Endothelial cell of umbilical vein (primary cell): ENCODE data around the gene PPP1R12C. TPM values are rescaled to one million over a fixed set of nuclear protein-coding genes. Genes with fewer than 3 reads are reported as not detected.
"Not testable (repeated sequence)": the region's sequence is repeated elsewhere in the genome, so short reads cannot be mapped to it uniquely, and the experiment has no call there.

Source experiments
- BruUV-seq: library from RNA; stranded (reverse); fragments of 400-500 nt; replicated peaks from 2 replicates; lab custom pipeline; 2021; lab: Mats Ljungman, UMichigan
- CTCF ChIA-PET: fragments of 300-600, 350-600 bp; sonication (Branson Sonifier 250); formaldehyde crosslinking; loops from one replicate; lab custom pipeline; 2021; ENCODE audit warnings: antibody characterized with exemption, inconsistent platforms; lab: Charles Lee
- POLR2A ChIA-PET: fragments of 300-600, 350-600 bp; sonication (Branson Sonifier 250); formaldehyde crosslinking; loops from one replicate; lab custom pipeline; 2021; ENCODE audit warnings: antibody characterized with exemption, inconsistent platforms; lab: Charles Lee
- DNase-seq: peaks from one replicate; pipeline ENCODE4 v3.0.0-alpha.2; 2011; ENCODE audit warnings: low read depth, low spot score
- FAIRE-seq: peaks from 2 replicates; lab custom pipeline; 2011; peaks lifted over from hg19 to GRCh38; lab: Jason Lieb, UNC
- H2AFZ ChIP-seq: 2 replicates; pipeline ENCODE4 v1.6.0; 2012; ENCODE audit warnings: low read depth, low read length, control low read depth, inconsistent platforms
- H3K27ac ChIP-seq: 2 replicates; pipeline ENCODE4 v1.5.1; 2011; ENCODE audit warnings: low read depth, mild to moderate bottlenecking, control low read depth, low read length, moderate library complexity; ENCODE audit not compliant: insufficient read depth
- H3K27me3 ChIP-seq, 2 experiments: 2 replicates each; pipeline versions ENCODE4 v1.6.0 to v1.6.1; 2011; ENCODE audit warnings: low read length in 2 of 2, mixed read lengths in 1 of 2; ENCODE audit not compliant: control insufficient read depth in 2 of 2, insufficient read depth in 2 of 2
- H3K36me3 ChIP-seq, 2 experiments: 2 replicates in 1 of 2; 3 replicates in 1 of 2; pipeline ENCODE4 v1.5.1; 2011; ENCODE audit warnings: low read length in 2 of 2, mild to moderate bottlenecking in 1 of 2, moderate library complexity in 1 of 2; ENCODE audit not compliant: control insufficient read depth in 2 of 2, insufficient read depth in 2 of 2; ENCODE audit errors: extremely low read depth in 1 of 2
- H3K4me1 ChIP-seq: 3 replicates; pipeline ENCODE4 v1.5.1; 2011; ENCODE audit warnings: mild to moderate bottlenecking, low read length; ENCODE audit not compliant: control insufficient read depth, insufficient read depth; ENCODE audit errors: extremely low read depth
- H3K4me2 ChIP-seq: 2 replicates; pipeline ENCODE4 v1.6.1; 2011; ENCODE audit warnings: low read length, control low read depth, mixed read lengths; ENCODE audit not compliant: insufficient read depth
- H3K4me3 ChIP-seq, 3 experiments: fragments of 200-600 bp in 1 of 3; sonication (generic), shearing (Covaris generic) in 1 of 3; replicated peaks in 1 of 3; 2 replicates each; pipeline ENCODE4 v1.5.1; 2011 to 2016; ENCODE audit warnings: control low read depth in 3 of 3, low read length in 3 of 3, mild to moderate bottlenecking in 2 of 3, inconsistent platforms in 1 of 3, low read depth in 1 of 3, moderate library complexity in 1 of 3; ENCODE audit not compliant: insufficient read depth in 1 of 3
- H3K79me2 ChIP-seq: 2 replicates; pipeline ENCODE4 v1.6.0; 2012; ENCODE audit warnings: low read length, inconsistent platforms; ENCODE audit not compliant: control insufficient read depth, insufficient read depth
- H3K9ac ChIP-seq: replicated peaks from 2 replicates; pipeline ENCODE3; 2011; ENCODE audit warnings: low read length, control low read depth; ENCODE audit not compliant: insufficient read depth; ENCODE audit errors: extremely low read depth
- H3K9me1 ChIP-seq: replicated peaks from 3 replicates; pipeline ENCODE4 v1.6.0; 2011; ENCODE audit warnings: mild to moderate bottlenecking, low read length; ENCODE audit not compliant: control insufficient read depth, insufficient read depth; ENCODE audit errors: extremely low read depth
- H3K9me3 ChIP-seq: replicated peaks from 2 replicates; pipeline ENCODE4 v1.5.1; 2012; ENCODE audit warnings: low read length, inconsistent platforms; ENCODE audit not compliant: control insufficient read depth, insufficient read depth
- H4K20me1 ChIP-seq: replicated peaks from 2 replicates; pipeline ENCODE3; 2011; ENCODE audit warnings: mild to moderate bottlenecking, low read length; ENCODE audit not compliant: control insufficient read depth, insufficient read depth; ENCODE audit errors: extremely low read depth
- EZH2 ChIP-seq: IDR thresholded peaks from 2 replicates; pipeline ENCODE4 v1.6.1; 2012; ENCODE audit warnings: borderline replicate concordance, low read depth, mild to moderate bottlenecking, moderate library complexity, low read length, inconsistent platforms; ENCODE audit not compliant: severe bottlenecking
- POLR2A ChIP-seq: IDR thresholded peaks from 2 replicates; pipeline ENCODE4 v1.6.1; 2012; ENCODE audit warnings: low read depth, mild to moderate bottlenecking, control low read depth, low read length
- dilution Hi-C: fragments of 300-500 bp; cut with MboI; formaldehyde crosslinking; loops from one replicate; pipeline ENCODE4 v1.15.0; 2019; ENCODE audit warnings: low sequenced_read_pairs; ENCODE audit not compliant: extremely low pct_ligation_motif_present
- intact Hi-C: fragments of 100-400 bp; cut with micrococcal nuclease; formaldehyde crosslinking; loops from one replicate; pipeline ENCODE4 v1.10.0; 2022
- polyA plus RNA-seq, 4 experiments: library from polyadenylated mRNA; depleted of rRNA in 3 of 4; stranded (reverse) in 3 of 4; unstranded in 1 of 4; fragments of >200 nt; gene quantifications; 2 replicates each; pipeline versions ENCODE4 v1.2.1 to v1.2.3, GENCODE V29; 2011 to 2012; ENCODE audit warnings: missing spikeins in 1 of 4
- total RNA-seq: library from RNA; stranded (reverse); gene quantifications from 2 replicates; pipeline ENCODE4 v1.2.3, GENCODE V29; 2021

The PPP1R12C gene
- total and polyA plus RNA-seq, 2 donors (not counting 3 experiments of a cell fraction or from before 2014, with no cell fraction given), result 69.5 to 149 TPM

DNA sequence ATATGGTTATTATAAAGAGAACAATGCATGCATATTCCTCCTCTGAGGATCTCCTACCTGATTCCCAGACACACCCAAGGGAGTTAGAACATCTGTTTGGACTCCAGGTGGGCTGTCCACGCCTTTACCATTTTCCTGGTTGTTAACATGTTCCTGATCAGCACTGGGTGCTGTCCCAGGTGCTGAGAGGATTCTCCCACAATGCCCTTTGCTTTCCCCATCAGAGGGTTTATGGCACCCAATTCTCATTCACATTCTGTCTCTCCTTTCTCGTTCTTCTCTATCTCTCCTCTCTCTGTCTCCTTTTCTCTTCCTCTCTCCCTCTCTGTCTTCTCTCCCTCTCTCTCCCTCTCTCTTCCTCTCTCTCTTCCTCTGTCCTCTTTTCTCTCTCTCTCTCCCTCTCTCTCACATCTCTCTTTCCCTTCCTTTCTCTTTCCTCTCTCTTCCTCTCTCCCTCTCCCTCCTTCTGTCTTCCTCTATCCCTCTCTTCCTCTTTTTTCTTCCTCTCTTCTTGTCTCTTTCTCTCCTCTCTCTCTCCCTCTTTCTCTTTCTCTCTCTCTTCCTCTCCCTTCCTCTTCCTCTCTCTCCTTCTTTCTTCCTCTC is 51.2 kb downstream of the PPP1R12C start:
- BruUV-seq, result no TSS peak
- POLR2A ChIA-PET, result no interaction called here
- no peak overlapping the region for H2AFZ ChIP-seq
- no peak overlapping the region for H3K4me2 ChIP-seq
- intact Hi-C loops (no loop called here), dilution Hi-C loops (no loop called here)
- H3K9me1 ChIP-seq, result no peaks in the 10 kb centered on the region
- H4K20me1 ChIP-seq, result no peaks in the 10 kb centered on the region
- CTCF ChIA-PET, result interaction anchor here (0.8 to 0.9 kb wide), 2 partner anchors 14 to 22 kb away, joined by 3 read pairs; no protein-coding TSS in a partner anchor
- H3K4me3 ChIP-seq, result no peak overlapping the region
- H3K36me3 ChIP-seq, result no peaks in the 10 kb centered on the region
- no peak overlapping the region for H3K9ac ChIP-seq
- peaks cover 23% of the 10 kb centered on the region in 2 experiments for H3K27me3 ChIP-seq
- no peak for FAIRE-seq
- no peak for DNase-seq
- H3K27ac ChIP-seq, result no peak overlapping the region
- peaks cover 10% of the 10 kb centered on the region for H3K4me1 ChIP-seq
- H3K79me2 ChIP-seq, result peaks cover 11% of the 10 kb centered on the region
- TF ChIP-seq POLR2A, result no peak
- peak; percentile 6 for TF ChIP-seq EZH2
- H3K9me3 ChIP-seq, result no peaks in the 10 kb centered on the region

DNA sequence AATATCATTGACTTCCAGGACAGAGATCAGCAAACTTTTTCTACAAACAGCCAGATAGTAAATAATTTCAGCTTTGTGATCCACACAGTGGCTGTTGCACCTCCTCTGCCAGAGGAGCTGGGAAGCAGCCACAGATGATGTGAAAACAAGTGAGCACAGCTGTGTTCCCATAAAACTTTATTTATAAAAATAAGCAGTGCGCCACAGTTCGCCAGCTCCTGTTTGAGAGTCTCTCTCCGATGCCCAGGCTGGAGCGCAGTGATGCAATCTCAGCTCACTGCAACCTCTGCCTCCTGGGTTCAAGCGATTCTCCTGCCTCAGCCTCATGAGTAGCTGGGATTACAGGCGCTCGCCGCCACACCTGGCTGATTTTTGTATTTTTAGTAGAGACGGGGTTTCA is 51.9 kb downstream of the PPP1R12C start:
- POLR2A ChIA-PET, H3K9me3 ChIP-seq, H3K9ac ChIP-seq, H4K20me1 ChIP-seq, H2AFZ ChIP-seq, DNase-seq, BruUV-seq, H3K36me3 ChIP-seq, H3K4me2 ChIP-seq, intact Hi-C loops, H3K4me3 ChIP-seq, FAIRE-seq, dilution Hi-C loops, H3K9me1 ChIP-seq, H3K27ac ChIP-seq: not testable (repeated sequence)
- peaks cover 23% of the 10 kb centered on the region in 2 experiments for H3K27me3 ChIP-seq
- H3K4me1 ChIP-seq, result peaks cover 11% of the 10 kb centered on the region
- CTCF ChIA-PET, result interaction anchor here (0.7 to 0.9 kb wide), 3 partner anchors 14 to 1282 kb away, joined by 3 to 5 read pairs (median 3); no protein-coding TSS in a partner anchor
- peaks cover 11% of the 10 kb centered on the region for H3K79me2 ChIP-seq
